IMR-90 (cell line): ENCODE measurements around the gene SDK1. TPM values are rescaled to one million over a fixed set of nuclear protein-coding genes. Genes with fewer than 3 reads are reported as not detected.

ENCODE experiments used
- ATAC-seq: fragments of 200-7000 bp; cut with Tn5 transposase; 2 replicates; pipeline ENCODE4 v1.9.1; 2020; ENCODE audit warnings: low read depth, mild to moderate bottlenecking, moderate library complexity
- BruUV-seq: library from RNA; stranded (reverse); fragments of 400-500 nt; replicated peaks from 2 replicates; lab custom pipeline; 2021; lab: Mats Ljungman, UMichigan
- CTCF ChIA-PET: fragments of 300-600 bp; formaldehyde crosslinking; extraction: SDS; loops from one replicate; lab custom pipeline; 2021; ENCODE audit warnings: antibody characterized with exemption; lab: Yijun Ruan, JAX
- POLR2A ChIA-PET: fragments of 300-600 bp; sonication (Branson Sonifier 250); formaldehyde crosslinking; loops from one replicate; lab custom pipeline; 2022; ENCODE audit warnings: antibody characterized with exemption; ENCODE audit not compliant: unreplicated experiment; lab: Charles Lee
- DNase-seq: peaks from one replicate; pipeline ENCODE4 v3.0.0; 2013
- H2AFZ ChIP-seq: replicated peaks from 2 replicates; pipeline ENCODE3; 2013; ENCODE audit warnings: low read length, mild to moderate bottlenecking; ENCODE audit not compliant: poor library complexity
- H2AK5ac ChIP-seq: 2 replicates; pipeline ENCODE4 v1.6.1; 2013; ENCODE audit warnings: low read depth, low read length, inconsistent platforms
- H2AK9ac ChIP-seq: replicated peaks from 2 replicates; pipeline ENCODE3; 2013; ENCODE audit warnings: mild to moderate bottlenecking, low read depth, low read length, moderate library complexity; ENCODE audit not compliant: poor library complexity
- H2BK120ac ChIP-seq: 2 replicates; pipeline ENCODE4 v1.6.1; 2013; ENCODE audit warnings: low read depth, low read length, inconsistent platforms
- H2BK15ac ChIP-seq: 3 replicates; pipeline ENCODE4 v1.6.1; 2013; ENCODE audit warnings: low read depth, low read length, inconsistent platforms
- H2BK20ac ChIP-seq: 2 replicates; pipeline ENCODE4 v1.6.1; 2013; ENCODE audit warnings: low read depth, mild to moderate bottlenecking, inconsistent platforms, low read length, moderate library complexity
- H2BK5ac ChIP-seq: 2 replicates; pipeline ENCODE4 v1.6.1; 2013; ENCODE audit warnings: mild to moderate bottlenecking, low read depth, low read length, inconsistent platforms; ENCODE audit not compliant: poor library complexity, severe bottlenecking
- H3K14ac ChIP-seq: replicated peaks from 2 replicates; pipeline ENCODE4 v1.6.1; 2013; ENCODE audit warnings: low read depth, low read length, inconsistent platforms
- H3K18ac ChIP-seq: 2 replicates; pipeline ENCODE4 v1.6.1; 2013; ENCODE audit warnings: low read depth, low read length, control low read depth
- H3K23ac ChIP-seq: 2 replicates; pipeline ENCODE4 v1.6.1; 2013; ENCODE audit warnings: low read depth, low read length, inconsistent platforms
- H3K27ac ChIP-seq: 2 replicates; pipeline ENCODE4 v1.5.1; 2013; ENCODE audit warnings: mild to moderate bottlenecking, control low read depth, low read length; ENCODE audit not compliant: insufficient read depth
- H3K27me3 ChIP-seq: 2 replicates; pipeline ENCODE4 v1.6.1; 2013; ENCODE audit warnings: low read length; ENCODE audit not compliant: control insufficient read depth, insufficient read depth
- H3K36me3 ChIP-seq: 2 replicates; pipeline ENCODE4 v1.6.1; 2013; ENCODE audit warnings: low read length, mixed read lengths; ENCODE audit not compliant: control insufficient read depth, insufficient read depth
- H3K4ac ChIP-seq: 2 replicates; pipeline ENCODE4 v1.6.1; 2013; ENCODE audit warnings: low read depth, low read length, inconsistent platforms
- H3K4me1 ChIP-seq: 2 replicates; pipeline ENCODE4 v1.6.1; 2013; ENCODE audit warnings: low read length, mixed read lengths; ENCODE audit not compliant: control insufficient read depth, insufficient read depth
- H3K4me2 ChIP-seq: 2 replicates; pipeline ENCODE4 v1.6.1; 2013; ENCODE audit warnings: low read depth, mild to moderate bottlenecking, control low read depth, low read length, moderate library complexity
- H3K4me3 ChIP-seq: 2 replicates; pipeline ENCODE4 v1.5.1; 2013; ENCODE audit warnings: low read depth, mild to moderate bottlenecking, control low read depth, low read length, moderate library complexity; ENCODE audit not compliant: insufficient read depth
- H3K56ac ChIP-seq: 2 replicates; pipeline ENCODE4 v1.6.1; 2013; ENCODE audit warnings: low read length, inconsistent platforms; ENCODE audit not compliant: insufficient read depth; ENCODE audit errors: extremely low read depth
- H3K79me1 ChIP-seq, 2 experiments: 2 replicates each; pipeline ENCODE4 v1.6.1; 2013; ENCODE audit warnings: low read length in 2 of 2, inconsistent platforms in 1 of 2, low read depth in 1 of 2
- H3K9ac ChIP-seq: 2 replicates; pipeline ENCODE4 v1.6.1; 2013; ENCODE audit warnings: low read depth, low read length, control low read depth
- H3K9me1 ChIP-seq: 2 replicates; pipeline ENCODE4 v1.6.1; 2013; ENCODE audit warnings: low read length, inconsistent platforms; ENCODE audit not compliant: insufficient read depth
- H3K9me3 ChIP-seq: 2 replicates; pipeline ENCODE4 v1.6.1; 2013; ENCODE audit warnings: low read length; ENCODE audit not compliant: control insufficient read depth, insufficient read depth
- H4K20me1 ChIP-seq: 2 replicates; pipeline ENCODE4 v1.6.1; 2013; ENCODE audit warnings: low read length, inconsistent platforms; ENCODE audit not compliant: insufficient read depth
- H4K5ac ChIP-seq: 2 replicates; pipeline ENCODE4 v1.6.1; 2013; ENCODE audit warnings: mild to moderate bottlenecking, low read depth, low read length, control low read depth
- H4K8ac ChIP-seq, 2 experiments: 2 replicates each; pipeline ENCODE4 v1.6.1; 2013; ENCODE audit warnings: low read depth in 2 of 2, low read length in 2 of 2, control low read depth in 1 of 2, inconsistent platforms in 1 of 2
- H4K91ac ChIP-seq: 2 replicates; pipeline ENCODE4 v1.6.1; 2013; ENCODE audit warnings: low read depth, low read length, inconsistent platforms; ENCODE audit not compliant: insufficient read depth
- BHLHE40 ChIP-seq: fragments of 150-350 bp; IDR thresholded peaks from 2 replicates; pipeline ENCODE4 v1.6.1; 2016; ENCODE audit warnings: mild to moderate bottlenecking, low read depth, low read length
- CEBPB ChIP-seq: IDR thresholded peaks from 2 replicates; pipeline ENCODE4 v1.6.1; 2012; ENCODE audit warnings: low read depth, low read length, improper control_type of control experiment
- CTCF ChIP-seq: conservative IDR thresholded peaks from 2 replicates; pipeline ENCODE4 v1.5.1; 2012; ENCODE audit warnings: mild to moderate bottlenecking, low read depth, low read length, improper control_type of control experiment
- FOS ChIP-seq: fragments of 150-350 bp; IDR thresholded peaks from 2 replicates; pipeline ENCODE4 v1.6.1; 2016; ENCODE audit warnings: low read depth, low read length
- MAFK ChIP-seq: IDR thresholded peaks from 2 replicates; pipeline ENCODE4 v1.6.1; 2012; ENCODE audit warnings: low read depth, low read length, improper control_type of control experiment
- MAZ ChIP-seq: IDR thresholded peaks from 2 replicates; pipeline ENCODE4 v1.6.1; 2012; ENCODE audit warnings: low read depth, mild to moderate bottlenecking, low read length, improper control_type of control experiment, moderate library complexity, borderline replicate concordance
- MXI1 ChIP-seq: IDR thresholded peaks from 2 replicates; pipeline ENCODE4 v1.6.1; 2012; ENCODE audit warnings: low read depth, mild to moderate bottlenecking, low read length, moderate library complexity, borderline replicate concordance
- NFE2L2 ChIP-seq: fragments of 150-350 bp; IDR thresholded peaks from 2 replicates; pipeline ENCODE4 v1.6.1; 2016; ENCODE audit warnings: low read depth, mild to moderate bottlenecking, low read length
- RAD21 ChIP-seq: IDR thresholded peaks from 2 replicates; pipeline ENCODE4 v1.6.1; 2012; ENCODE audit warnings: low read length, improper control_type of control experiment
- RCOR1 ChIP-seq: IDR thresholded peaks from 2 replicates; pipeline ENCODE4 v1.6.1; 2012; ENCODE audit warnings: mild to moderate bottlenecking, low read length, improper control_type of control experiment; ENCODE audit not compliant: insufficient replicate concordance
- RFX5 ChIP-seq: IDR thresholded peaks from 2 replicates; pipeline ENCODE4 v1.8.0; 2012; ENCODE audit warnings: low read depth, mild to moderate bottlenecking, low read length, moderate library complexity
- SMC3 ChIP-seq: fragments of 150-350 bp; IDR thresholded peaks from 2 replicates; pipeline ENCODE4 v1.6.1; 2016; ENCODE audit warnings: low read depth, mild to moderate bottlenecking, antibody characterized with exemption, low read length, moderate library complexity
- WGBS, 2 experiments: methylation state at CpG; one replicate each; pipeline versions ENCODE4 v1.1.5 to v1.1.7; 2013; ENCODE audit warnings: missing lambda C conversion rate in 2 of 2; ENCODE audit not compliant: insufficient read length in 1 of 2; ENCODE audit errors: extremely low coverage in 2 of 2; 5-methylcytosine and 5-hydroxymethylcytosine counted together
- dilution Hi-C: fragments of 300-500 bp; cut with HindIII; formaldehyde crosslinking; loops from one replicate; pipeline ENCODE4 v1.14.3; 2018; ENCODE audit warnings: low sequenced_read_pairs; ENCODE audit not compliant: unreplicated experiment
- in situ Hi-C: fragments of 300-500 bp; cut with MboI; formaldehyde crosslinking; loops from 3 replicates; pipeline ENCODE4 v1.14.3; 2019; ENCODE audit warnings: low sequenced_read_pairs, inconsistent platforms, mixed read lengths
- intact Hi-C: fragments of 100-400 bp; cut with micrococcal nuclease; formaldehyde crosslinking; loops from 2 replicates; pipeline ENCODE4 v1.10.0; 2022
- polyA plus RNA-seq, 3 experiments: library from polyadenylated mRNA; depleted of rRNA; stranded (reverse); fragments of >200 nt; gene quantifications; 2 replicates each; pipeline ENCODE4 v1.2.3, GENCODE V29; 2012; ENCODE audit warnings: low replicate concordance in 1 of 3
- total RNA-seq: library from RNA; depleted of rRNA; stranded (reverse); fragments of >200 nt; gene quantifications from 2 replicates; pipeline ENCODE4 v1.2.3, GENCODE V29; 2012
- TF ChIP-seq, protein P1 (sequence below): fragments of 150-350 bp; IDR thresholded peaks from 2 replicates; pipeline ENCODE4 v1.6.1; 2017; ENCODE audit warnings: mild to moderate bottlenecking, antibody characterized with exemption, low read length, low read depth
- TF ChIP-seq, protein P2 (sequence below): fragments of 150-350 bp; IDR thresholded peaks from 2 replicates; pipeline ENCODE4 v1.6.1; 2016; ENCODE audit warnings: low read depth, mild to moderate bottlenecking, low read length, moderate library complexity, borderline replicate concordance

Gene SDK1
- total and polyA plus RNA-seq, 2 of the 4 experiments (the other 2 are of a cell fraction) = 1.5 to 1.6 TPM

DNA sequence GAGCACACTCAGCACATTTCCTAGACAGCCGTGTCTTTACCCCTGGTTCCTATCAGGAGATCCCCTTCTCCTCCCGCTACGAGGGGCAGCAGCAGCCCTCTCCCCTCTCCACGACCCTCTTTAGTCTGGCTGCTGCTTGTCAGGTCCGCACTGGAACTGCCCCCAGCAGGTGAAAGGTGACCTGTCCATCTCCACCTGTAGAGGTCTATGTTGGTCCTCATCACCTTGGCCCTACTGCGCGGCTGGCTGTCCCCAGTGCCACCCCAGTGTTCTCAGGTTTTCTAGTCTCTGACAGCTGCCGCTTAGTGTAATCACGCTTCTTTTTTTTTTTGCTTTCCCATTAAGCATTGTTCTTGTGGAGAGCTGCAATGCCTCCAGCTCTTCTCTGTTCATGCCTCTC is 545.7 kb downstream of the SDK1 start:
- Histone ChIP-seq H2BK15ac (no peak overlapping the region), H3K18ac (no peak overlapping the region), H3K23ac (no peak overlapping the region), H3K14ac (no peak overlapping the region), H4K20me1 (no peaks in the 10 kb centered on the region), H3K9me1 (no peaks in the 10 kb centered on the region), H3K4ac (no peak overlapping the region), H2BK5ac (no peak overlapping the region), H4K8ac (no peak overlapping the region), H4K5ac (no peak overlapping the region), H3K9me3 (peaks cover 10% of the 10 kb centered on the region; the same call in 1 of the 2 replicates), H3K79me1 (no peaks in the 10 kb centered on the region), H3K56ac (no peak overlapping the region), H3K27ac (no peak overlapping the region), H3K36me3 (no peaks in the 10 kb centered on the region), H4K91ac (no peak overlapping the region), H2AFZ (no peak overlapping the region), H3K4me2 (no peak overlapping the region), H3K4me1 (no peaks in the 10 kb centered on the region), H2AK5ac (no peak overlapping the region), H3K9ac (no peak overlapping the region), H2BK120ac (no peak overlapping the region), H2AK9ac (no peak overlapping the region), H3K27me3 (no peaks in the 10 kb centered on the region), H2BK20ac (no peak overlapping the region), H3K4me3 (no peak overlapping the region)
- no TSS peak for BruUV-seq
- ChIA-PET POLR2A (no interaction called here), CTCF (no interaction called here)
- no peak for TF ChIP-seq MXI1
- TF ChIP-seq MAFK = no peak
- TF ChIP-seq, protein P1, sequence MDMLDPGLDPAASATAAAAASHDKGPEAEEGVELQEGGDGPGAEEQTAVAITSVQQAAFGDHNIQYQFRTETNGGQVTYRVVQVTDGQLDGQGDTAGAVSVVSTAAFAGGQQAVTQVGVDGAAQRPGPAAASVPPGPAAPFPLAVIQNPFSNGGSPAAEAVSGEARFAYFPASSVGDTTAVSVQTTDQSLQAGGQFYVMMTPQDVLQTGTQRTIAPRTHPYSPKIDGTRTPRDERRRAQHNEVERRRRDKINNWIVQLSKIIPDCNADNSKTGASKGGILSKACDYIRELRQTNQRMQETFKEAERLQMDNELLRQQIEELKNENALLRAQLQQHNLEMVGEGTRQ = no peak
- no peak for TF ChIP-seq RCOR1
- TF ChIP-seq RFX5 = no peak
- no peak for TF ChIP-seq FOS
- no peak for TF ChIP-seq NFE2L2
- TF ChIP-seq CTCF = no peak
- no peak for TF ChIP-seq BHLHE40
- TF ChIP-seq, protein P2, sequence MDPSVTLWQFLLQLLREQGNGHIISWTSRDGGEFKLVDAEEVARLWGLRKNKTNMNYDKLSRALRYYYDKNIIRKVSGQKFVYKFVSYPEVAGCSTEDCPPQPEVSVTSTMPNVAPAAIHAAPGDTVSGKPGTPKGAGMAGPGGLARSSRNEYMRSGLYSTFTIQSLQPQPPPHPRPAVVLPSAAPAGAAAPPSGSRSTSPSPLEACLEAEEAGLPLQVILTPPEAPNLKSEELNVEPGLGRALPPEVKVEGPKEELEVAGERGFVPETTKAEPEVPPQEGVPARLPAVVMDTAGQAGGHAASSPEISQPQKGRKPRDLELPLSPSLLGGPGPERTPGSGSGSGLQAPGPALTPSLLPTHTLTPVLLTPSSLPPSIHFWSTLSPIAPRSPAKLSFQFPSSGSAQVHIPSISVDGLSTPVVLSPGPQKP = no peak
- no peak for TF ChIP-seq RAD21
- no peak for TF ChIP-seq SMC3
- TF ChIP-seq MAZ = no peak
- no peak for TF ChIP-seq CEBPB
- intact Hi-C loops = no loop called here
- DNase-seq = no peak
- in situ Hi-C loops = no loop called here
- dilution Hi-C loops = no loop called here
- ATAC-seq = no peak
- WGBS, 2 experiments = 73% methylated on average over 5 of the region's 9 CpGs; no CpG with 5 or more reads in 1 of the 2 experiments
